Lower leg skin (tissue), 3 donors: Measurements from ENCODE around the gene CALHM5.

Experiments
- POLR2A ChIP-seq, 2 donors: fragments of 450-650 bp; IDR thresholded peaks; one replicate each; pipeline ENCODE4 v1.6.1; 2016 to 2017; ENCODE audit warnings: antibody characterized with exemption in 2 of 2, mild to moderate bottlenecking in 1 of 2, moderate library complexity in 1 of 2
- TF ChIP-seq, protein P1 (sequence below), 3 donors: fragments of 450-650 bp; IDR thresholded peaks; one replicate each; pipeline ENCODE4 v1.5.1; 2016; ENCODE audit warnings: antibody characterized with exemption in 3 of 3, mild to moderate bottlenecking in 3 of 3, moderate library complexity in 2 of 3

DNA sequence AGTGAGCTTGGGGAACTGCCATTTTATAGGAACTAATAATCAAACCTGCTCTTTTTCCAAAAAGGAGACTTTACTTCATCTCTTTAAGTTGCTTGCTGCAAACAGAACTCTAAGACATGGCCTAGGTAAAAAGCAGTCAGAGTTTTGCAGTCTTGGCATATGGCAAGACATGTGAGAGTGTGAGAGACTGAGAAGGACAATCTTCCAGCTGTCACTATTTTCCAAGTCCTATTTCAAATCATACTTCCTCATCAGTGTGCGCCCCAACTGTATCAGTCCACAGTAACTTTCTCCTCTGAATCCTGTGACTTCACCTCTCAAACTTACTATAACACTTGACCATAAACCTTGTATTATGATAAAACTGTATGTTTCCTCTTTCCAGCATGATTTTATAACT is 39.9 kb upstream of the CALHM5 start:
- TF ChIP-seq POLR2A (IDR thresholded peaks at IDR 0.05), result no peak
- TF ChIP-seq, protein P1, sequence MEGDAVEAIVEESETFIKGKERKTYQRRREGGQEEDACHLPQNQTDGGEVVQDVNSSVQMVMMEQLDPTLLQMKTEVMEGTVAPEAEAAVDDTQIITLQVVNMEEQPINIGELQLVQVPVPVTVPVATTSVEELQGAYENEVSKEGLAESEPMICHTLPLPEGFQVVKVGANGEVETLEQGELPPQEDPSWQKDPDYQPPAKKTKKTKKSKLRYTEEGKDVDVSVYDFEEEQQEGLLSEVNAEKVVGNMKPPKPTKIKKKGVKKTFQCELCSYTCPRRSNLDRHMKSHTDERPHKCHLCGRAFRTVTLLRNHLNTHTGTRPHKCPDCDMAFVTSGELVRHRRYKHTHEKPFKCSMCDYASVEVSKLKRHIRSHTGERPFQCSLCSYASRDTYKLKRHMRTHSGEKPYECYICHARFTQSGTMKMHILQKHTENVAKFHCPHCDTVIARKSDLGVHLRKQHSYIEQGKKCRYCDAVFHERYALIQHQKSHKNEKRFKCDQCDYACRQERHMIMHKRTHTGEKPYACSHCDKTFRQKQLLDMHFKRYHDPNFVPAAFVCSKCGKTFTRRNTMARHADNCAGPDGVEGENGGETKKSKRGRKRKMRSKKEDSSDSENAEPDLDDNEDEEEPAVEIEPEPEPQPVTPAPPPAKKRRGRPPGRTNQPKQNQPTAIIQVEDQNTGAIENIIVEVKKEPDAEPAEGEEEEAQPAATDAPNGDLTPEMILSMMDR (IDR thresholded peaks at IDR 0.05), result no peak
